ENCODE data around the gene PRRC2B.
A peak's percentile ranks its signal among the peaks of the same experiment; 100 is the strongest.

Gene PRRC2B

GRCh38 chr9:131522257-131523085 is 128.6 kb downstream of the PRRC2B start:
- no peak for DNase-seq

- DNase-seq, result no peak
These were observed 129.2 kb downstream of the PRRC2B start for GRCh38 chr9:131523086-131523388.

DNA sequence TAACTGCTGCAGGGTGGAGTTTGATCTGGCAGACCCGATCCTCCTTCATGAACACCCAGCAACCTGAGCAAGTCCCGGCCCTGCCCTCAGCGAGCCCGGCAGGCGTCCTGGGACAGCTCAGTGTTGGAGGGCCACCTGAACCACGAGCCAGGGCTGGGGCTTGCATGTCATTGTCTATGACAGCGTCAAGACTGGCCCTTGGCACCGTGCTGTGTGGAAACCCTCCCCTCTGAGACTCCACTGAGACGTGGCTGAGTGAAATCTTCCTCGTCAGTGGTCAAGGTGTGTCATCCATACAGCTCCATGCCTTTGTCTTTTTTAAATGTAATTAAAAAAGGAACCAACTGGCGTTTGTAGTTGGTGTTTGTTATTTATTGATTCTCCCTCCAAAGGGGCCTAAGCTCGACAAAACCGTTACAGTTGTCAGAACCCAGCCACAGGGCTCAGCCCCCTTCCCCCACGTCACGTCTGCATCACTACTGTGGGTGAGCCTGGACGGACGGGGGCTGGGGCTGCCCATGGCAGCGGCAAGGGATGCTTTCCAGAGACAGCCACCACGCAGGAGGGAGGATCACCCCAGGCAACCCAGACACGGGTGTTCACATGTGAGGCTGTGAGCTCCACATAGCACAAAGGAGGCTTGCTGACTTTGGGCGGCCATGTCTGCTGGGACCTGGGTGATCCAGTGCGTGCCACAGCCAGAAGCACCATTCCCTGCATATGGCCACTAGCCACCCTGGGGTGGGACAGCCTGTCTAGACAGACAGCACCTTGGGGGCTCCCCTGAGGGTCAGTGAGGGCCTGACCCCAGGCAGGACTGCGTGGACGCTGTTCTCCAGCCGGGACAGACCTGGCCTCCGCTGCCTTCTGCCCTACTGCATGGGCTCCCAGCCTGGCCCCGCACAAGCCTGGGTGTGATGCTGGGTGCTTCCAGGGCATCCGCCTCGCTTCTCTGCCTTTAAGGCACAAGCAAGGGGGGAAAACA is 129.9 kb downstream of the PRRC2B start:
- no peak for DNase-seq

GRCh38 chr9:131524665-131525315 is 130.9 kb downstream of the PRRC2B start:
- no peak for DNase-seq

GRCh38 chr9:131525643-131526565 is 132.0 kb downstream of the PRRC2B start:
- DNase-seq, result no peak

DNA sequence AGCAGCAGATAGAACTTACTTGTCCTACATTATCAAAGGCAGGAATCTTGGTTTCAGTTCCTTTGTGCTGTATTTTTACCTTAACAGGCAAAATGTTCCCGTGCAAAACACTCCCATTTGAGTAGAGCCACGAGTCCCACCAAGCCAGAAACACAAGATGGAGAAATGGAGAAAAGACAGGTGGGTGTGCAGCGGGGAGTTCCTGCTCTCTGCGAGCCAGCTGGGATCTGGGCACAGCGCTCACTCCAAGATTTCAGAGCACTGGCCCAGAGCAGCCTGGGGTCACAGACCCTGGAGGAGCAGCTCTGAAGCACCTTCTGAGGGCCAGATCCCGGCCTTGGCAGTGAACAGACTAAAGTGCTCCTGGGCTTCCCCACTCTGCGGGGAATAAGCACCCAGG is 134.3 kb downstream of the PRRC2B start:
- no peak for DNase-seq

- DNase-seq, result no peak
These were observed 135.1 kb downstream of the PRRC2B start for GRCh38 chr9:131528886-131529505.

- no peak for DNase-seq
These were observed 136.0 kb downstream of the PRRC2B start for GRCh38 chr9:131529597-131530545.

DNA sequence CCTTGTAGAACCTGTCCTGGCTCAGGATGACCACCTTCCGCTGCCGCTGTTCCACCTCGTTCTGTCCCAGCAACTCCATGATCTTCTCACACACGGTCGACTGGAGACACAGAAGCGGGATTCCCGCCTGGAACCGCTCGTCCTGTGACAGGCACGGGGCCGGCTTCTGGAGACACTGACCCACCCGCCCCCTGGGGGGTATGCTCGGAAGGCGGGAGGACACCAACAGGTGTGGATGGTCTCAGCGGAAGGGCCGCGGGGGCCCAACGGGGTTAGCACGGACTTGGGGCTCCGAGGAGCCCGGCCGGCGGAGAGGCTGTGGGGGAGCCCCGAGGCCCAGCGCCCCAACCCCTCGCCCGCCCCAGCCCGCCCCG is 136.6 kb downstream of the PRRC2B start:
- no peak for DNase-seq

DNA sequence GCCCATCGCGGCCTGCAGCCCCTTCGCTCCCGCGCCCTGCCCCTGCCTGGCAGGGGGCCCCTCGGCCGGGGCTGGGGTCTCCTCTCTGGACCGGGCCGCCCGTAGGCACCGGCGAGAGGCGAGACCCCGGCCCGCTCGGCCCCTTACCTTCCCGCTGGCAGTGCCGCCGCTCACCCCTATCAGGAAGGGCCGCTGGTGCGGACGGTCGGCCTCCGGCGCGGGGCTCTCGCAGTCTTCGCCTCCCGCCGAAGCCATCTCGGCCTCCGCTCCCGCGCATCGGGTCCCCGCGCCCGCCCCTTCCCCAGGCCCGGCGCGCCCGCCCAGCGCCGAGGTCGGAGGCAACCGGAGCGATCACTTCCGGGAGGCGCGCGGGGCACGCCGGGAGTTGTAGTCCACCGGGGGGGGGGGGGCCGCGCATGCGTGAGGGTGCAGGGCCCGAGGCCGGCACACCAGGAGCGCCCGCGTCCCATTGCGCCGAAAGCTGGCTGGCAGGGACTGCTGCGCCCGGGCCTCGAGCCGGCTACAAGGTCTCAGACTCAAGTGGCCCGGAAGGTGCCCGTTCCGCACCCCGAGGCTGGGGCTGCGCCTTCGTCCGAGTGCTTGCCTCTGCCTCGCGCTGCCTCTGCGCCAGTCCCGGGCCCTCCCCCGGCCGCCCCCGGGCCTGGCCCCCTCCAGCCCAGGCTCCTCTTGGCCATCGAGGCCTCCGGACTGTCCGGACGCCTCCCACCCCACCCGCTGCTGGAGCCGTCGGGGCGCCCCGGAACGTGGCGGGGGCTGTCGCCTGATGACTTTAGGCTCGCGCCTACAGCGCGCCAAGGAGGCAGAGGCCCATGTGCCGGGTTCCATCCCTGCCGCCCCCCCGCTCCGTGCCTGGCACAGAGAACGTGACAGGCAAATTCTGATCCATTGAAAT is 137.3 kb downstream of the PRRC2B start, which contains the start of gene UCK1:
TSS of gene UCK1 (minus strand) at position 344 of the 913 bp plus-strand sequence. CDS start at position 255, 89 bp downstream.
- peak; percentile 16 for DNase-seq

GRCh38 chr9:131534721-131535237 is 140.9 kb downstream of the PRRC2B start:
- no peak for DNase-seq

DNA sequence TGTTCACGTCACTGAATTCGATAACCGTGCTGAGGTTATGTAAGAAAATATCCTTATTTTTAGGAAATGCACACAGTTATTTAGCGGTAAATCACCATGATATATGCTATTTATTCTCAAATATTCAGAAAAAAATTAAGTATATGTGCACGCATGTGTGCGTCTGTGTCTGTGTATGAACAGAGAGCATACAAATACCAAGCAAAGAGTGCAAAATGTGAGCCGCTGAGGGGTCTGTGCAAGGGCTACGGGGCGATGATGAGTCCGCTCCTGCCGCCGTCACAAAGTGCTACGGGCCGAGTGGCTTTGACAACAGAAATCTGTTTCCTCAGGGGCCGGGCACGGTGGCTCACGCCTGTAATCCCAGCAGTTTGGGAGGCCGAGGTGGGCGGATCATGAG is 144.1 kb downstream of the PRRC2B start:
- DNase-seq, result no peak

GRCh38 chr9:131539223-131539923 is 145.5 kb downstream of the PRRC2B start:
- DNase-seq, result no peak

GRCh38 chr9:131543141-131543540 is 149.3 kb downstream of the PRRC2B start:
- DNase-seq, result no peak

GRCh38 chr9:131545003-131545785 is 151.3 kb downstream of the PRRC2B start, which contains the start of gene PRRT1B:
PRRT1B (plus strand) TSS chr9:131545523; CDS start chr9:131545616, 93 bp downstream.
- no peak for DNase-seq

DNA sequence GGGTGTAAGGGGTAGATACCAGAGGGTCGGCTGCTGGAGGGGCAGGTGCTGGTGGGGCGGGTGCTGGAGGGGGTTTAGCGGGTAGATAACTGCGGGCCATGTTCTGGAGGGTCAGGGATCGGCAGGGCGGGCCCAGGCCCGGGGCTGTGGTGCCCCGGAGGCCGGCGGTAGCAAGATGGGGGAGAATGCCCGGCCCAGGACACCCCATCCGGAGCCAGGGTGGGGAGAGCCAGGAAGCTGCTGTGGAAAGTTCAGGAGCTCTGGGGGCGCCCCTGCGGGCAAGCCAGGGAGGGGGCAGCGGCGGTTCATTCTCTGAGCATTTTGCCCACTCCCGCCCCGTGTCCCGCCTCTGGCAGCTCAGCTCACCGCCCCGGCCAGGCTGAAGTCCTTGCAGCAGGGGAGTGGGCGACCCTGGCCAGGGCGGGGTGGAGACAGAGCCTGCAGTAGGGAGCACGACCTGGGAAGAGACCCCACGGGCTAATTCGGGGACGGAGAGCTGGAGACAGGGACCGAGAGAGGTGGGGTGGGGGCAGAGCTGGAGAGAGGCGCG is 152.0 kb downstream of the PRRC2B start:
- DNase-seq, result no peak
